GM23338 (cell line): ENCODE data around the gene SHANK2.

ENCODE experiments used
- CREB1 ChIP-seq: fragments of 250-450 bp; sonication (Bioruptor Pico); IDR thresholded peaks from 2 replicates; pipeline ENCODE4 v1.5.0; 2020; ENCODE audit warnings: low read depth, mild to moderate bottlenecking, moderate library complexity
- CTCF ChIP-seq, 2 experiments: fragments of 200-600 bp in 1 of 2; sonication (generic) in 1 of 2; conservative IDR thresholded peaks; 2 replicates each; pipeline versions ENCODE4 v1.5.1 to v1.6.1; 2016 to 2017; ENCODE audit warnings: antibody characterized with exemption in 2 of 2, low read depth in 2 of 2, mild to moderate bottlenecking in 2 of 2, moderate library complexity in 1 of 2
- EZH2 ChIP-seq: fragments of 200-600 bp; sonication (generic); IDR thresholded peaks from one replicate; pipeline ENCODE4 v1.8.0; 2017; ENCODE audit warnings: antibody characterized with exemption, mild to moderate bottlenecking, low read depth; ENCODE audit not compliant: unreplicated experiment
- EZH2phosphoT487 ChIP-seq: fragments of 200-600 bp; sonication (generic); IDR thresholded peaks from one replicate; pipeline ENCODE4 v1.8.1; 2018; ENCODE audit warnings: antibody characterized with exemption; ENCODE audit not compliant: unreplicated experiment
- JUNB ChIP-seq: IDR thresholded peaks from one replicate; pipeline ENCODE4 v1.6.1; 2016; ENCODE audit warnings: antibody characterized with exemption; ENCODE audit not compliant: unreplicated experiment
- NANOG ChIP-seq: IDR thresholded peaks from 2 replicates; pipeline ENCODE4 v1.6.1; 2016; ENCODE audit warnings: antibody characterized with exemption, borderline replicate concordance
- POLR2AphosphoS5 ChIP-seq: IDR thresholded peaks from 2 replicates; pipeline ENCODE4 v1.6.1; 2016; ENCODE audit warnings: antibody characterized with exemption, low read depth
- REST ChIP-seq: IDR thresholded peaks from one replicate; pipeline ENCODE4 v1.6.1; 2018; ENCODE audit warnings: antibody characterized with exemption; ENCODE audit not compliant: unreplicated experiment
- STAT1 ChIP-seq: IDR thresholded peaks from one replicate; pipeline ENCODE4 v1.6.1; 2016; ENCODE audit warnings: antibody characterized with exemption; ENCODE audit not compliant: unreplicated experiment
- ZNF114 ChIP-seq: fragments of 250-450 bp; sonication (Bioruptor Pico); IDR thresholded peaks from 2 replicates; pipeline ENCODE4 v1.5.0; 2020; ENCODE audit warnings: mild to moderate bottlenecking, moderate library complexity
- ZNF331 ChIP-seq: fragments of 250-450 bp; sonication (Bioruptor Pico); IDR thresholded peaks from 2 replicates; pipeline ENCODE4 v1.5.0; 2020; ENCODE audit warnings: low read depth, mild to moderate bottlenecking, moderate library complexity
- TF ChIP-seq, protein P1 (sequence below): IDR thresholded peaks from 2 replicates; pipeline ENCODE4 v1.6.1; 2016; ENCODE audit warnings: antibody characterized with exemption
- TF ChIP-seq, protein P2 (sequence below): fragments of 250-450 bp; sonication (Bioruptor Pico); IDR thresholded peaks from 2 replicates; pipeline ENCODE4 v1.5.0; 2020; ENCODE audit warnings: mild to moderate bottlenecking, moderate library complexity

DNA sequence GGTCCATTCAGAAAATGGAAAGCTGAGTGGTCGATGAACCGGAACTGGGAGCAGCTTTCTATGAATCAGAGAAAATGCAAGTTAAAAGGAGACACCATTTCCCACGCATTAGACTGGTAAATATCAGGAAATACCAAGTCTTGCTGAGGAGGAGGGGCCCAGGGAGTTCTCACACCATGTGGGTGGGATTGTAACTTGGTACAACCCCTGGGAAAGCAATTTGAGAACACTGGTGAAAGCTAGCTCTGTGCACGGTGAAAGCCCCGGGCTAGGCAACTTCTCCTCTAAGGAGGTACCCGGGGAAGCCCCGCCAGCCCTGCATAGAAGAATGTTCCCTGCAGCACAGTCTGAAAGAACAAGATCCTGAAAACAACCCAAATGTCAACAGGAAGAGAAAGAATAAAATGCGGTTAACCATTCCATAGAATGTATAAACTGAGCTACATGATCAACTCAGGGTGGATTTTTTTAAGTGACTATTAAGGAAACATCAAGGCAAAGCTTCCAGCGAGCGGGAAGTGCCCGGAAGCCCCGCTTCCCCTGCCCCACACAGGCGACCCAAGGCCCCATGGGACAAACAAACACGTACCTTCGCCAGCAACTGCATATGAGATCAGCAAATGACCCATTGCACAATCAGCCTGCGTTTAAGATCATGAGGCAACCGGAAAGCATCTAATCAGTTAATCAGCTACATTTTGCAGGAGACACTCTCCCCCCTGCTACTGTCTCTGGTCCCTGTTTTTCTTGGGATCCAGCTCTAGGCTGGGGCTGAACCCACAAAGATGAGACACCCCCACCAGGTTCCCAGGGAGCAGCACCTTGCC lies 11.3 kb downstream of the SHANK2 start:
- TF ChIP-seq EZH2, result no peak
- TF ChIP-seq CTCF (conservative IDR thresholded peaks at IDR 0.05; ENCODE audit: low read depth in 2 of 2), result no peak
- TF ChIP-seq POLR2AphosphoS5, result no peak
- no peak for TF ChIP-seq EZH2phosphoT487
- no peak for TF ChIP-seq JUNB
- TF ChIP-seq REST, result no peak
- no peak for TF ChIP-seq ZNF114 (CRISPR knock-in tag)
- TF ChIP-seq, protein P1, sequence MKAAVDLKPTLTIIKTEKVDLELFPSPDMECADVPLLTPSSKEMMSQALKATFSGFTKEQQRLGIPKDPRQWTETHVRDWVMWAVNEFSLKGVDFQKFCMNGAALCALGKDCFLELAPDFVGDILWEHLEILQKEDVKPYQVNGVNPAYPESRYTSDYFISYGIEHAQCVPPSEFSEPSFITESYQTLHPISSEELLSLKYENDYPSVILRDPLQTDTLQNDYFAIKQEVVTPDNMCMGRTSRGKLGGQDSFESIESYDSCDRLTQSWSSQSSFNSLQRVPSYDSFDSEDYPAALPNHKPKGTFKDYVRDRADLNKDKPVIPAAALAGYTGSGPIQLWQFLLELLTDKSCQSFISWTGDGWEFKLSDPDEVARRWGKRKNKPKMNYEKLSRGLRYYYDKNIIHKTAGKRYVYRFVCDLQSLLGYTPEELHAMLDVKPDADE, result no peak
- no peak for TF ChIP-seq NANOG
- no peak for TF ChIP-seq CREB1 (CRISPR knock-in tag)
- no peak for TF ChIP-seq STAT1
- TF ChIP-seq ZNF331 (CRISPR knock-in tag), result no peak
- TF ChIP-seq, protein P2, sequence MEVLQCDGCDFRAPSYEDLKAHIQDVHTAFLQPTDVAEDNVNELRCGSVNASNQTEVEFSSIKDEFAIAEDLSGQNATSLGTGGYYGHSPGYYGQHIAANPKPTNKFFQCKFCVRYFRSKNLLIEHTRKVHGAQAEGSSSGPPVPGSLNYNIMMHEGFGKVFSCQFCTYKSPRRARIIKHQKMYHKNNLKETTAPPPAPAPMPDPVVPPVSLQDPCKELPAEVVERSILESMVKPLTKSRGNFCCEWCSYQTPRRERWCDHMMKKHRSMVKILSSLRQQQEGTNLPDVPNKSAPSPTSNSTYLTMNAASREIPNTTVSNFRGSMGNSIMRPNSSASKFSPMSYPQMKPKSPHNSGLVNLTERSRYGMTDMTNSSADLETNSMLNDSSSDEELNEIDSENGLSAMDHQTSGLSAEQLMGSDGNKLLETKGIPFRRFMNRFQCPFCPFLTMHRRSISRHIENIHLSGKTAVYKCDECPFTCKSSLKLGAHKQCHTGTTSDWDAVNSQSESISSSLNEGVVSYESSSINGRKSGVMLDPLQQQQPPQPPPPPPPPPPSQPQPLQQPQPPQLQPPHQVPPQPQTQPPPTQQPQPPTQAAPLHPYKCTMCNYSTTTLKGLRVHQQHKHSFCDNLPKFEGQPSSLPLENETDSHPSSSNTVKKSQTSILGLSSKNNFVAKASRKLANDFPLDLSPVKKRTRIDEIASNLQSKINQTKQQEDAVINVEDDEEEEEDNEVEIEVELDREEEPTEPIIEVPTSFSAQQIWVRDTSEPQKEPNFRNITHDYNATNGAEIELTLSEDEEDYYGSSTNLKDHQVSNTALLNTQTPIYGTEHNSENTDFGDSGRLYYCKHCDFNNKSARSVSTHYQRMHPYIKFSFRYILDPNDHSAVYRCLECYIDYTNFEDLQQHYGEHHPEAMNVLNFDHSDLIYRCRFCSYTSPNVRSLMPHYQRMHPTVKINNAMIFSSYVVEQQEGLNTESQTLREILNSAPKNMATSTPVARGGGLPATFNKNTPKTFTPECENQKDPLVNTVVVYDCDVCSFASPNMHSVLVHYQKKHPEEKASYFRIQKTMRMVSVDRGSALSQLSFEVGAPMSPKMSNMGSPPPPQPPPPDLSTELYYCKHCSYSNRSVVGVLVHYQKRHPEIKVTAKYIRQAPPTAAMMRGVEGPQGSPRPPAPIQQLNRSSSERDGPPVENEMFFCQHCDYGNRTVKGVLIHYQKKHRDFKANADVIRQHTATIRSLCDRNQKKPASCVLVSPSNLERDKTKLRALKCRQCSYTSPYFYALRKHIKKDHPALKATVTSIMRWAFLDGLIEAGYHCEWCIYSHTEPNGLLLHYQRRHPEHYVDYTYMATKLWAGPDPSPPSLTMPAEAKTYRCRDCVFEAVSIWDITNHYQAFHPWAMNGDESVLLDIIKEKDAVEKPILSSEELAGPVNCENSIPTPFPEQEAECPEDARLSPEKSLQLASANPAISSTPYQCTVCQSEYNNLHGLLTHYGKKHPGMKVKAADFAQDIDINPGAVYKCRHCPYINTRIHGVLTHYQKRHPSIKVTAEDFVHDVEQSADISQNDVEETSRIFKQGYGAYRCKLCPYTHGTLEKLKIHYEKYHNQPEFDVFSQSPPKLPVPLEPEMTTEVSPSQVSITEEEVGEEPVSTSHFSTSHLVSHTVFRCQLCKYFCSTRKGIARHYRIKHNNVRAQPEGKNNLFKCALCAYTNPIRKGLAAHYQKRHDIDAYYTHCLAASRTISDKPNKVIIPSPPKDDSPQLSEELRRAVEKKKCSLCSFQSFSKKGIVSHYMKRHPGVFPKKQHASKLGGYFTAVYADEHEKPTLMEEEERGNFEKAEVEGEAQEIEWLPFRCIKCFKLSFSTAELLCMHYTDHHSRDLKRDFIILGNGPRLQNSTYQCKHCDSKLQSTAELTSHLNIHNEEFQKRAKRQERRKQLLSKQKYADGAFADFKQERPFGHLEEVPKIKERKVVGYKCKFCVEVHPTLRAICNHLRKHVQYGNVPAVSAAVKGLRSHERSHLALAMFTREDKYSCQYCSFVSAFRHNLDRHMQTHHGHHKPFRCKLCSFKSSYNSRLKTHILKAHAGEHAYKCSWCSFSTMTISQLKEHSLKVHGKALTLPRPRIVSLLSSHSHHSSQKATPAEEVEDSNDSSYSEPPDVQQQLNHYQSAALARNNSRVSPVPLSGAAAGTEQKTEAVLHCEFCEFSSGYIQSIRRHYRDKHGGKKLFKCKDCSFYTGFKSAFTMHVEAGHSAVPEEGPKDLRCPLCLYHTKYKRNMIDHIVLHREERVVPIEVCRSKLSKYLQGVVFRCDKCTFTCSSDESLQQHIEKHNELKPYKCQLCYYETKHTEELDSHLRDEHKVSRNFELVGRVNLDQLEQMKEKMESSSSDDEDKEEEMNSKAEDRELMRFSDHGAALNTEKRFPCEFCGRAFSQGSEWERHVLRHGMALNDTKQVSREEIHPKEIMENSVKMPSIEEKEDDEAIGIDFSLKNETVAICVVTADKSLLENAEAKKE, result no peak
